DMS114 treated with DMSO at 0.1 percent for 48 hours (cell line): Measurements from ENCODE around the gene DAPK2.
"Not testable (repeated sequence)": the region's sequence is repeated elsewhere in the genome, so short reads cannot be mapped to it uniquely, and the experiment has no call there.

Experiments
- DNase-seq: peaks from one replicate; lab custom pipeline; 2025; ENCODE audit not compliant: unreplicated experiment; lab: John Stamatoyannopoulos, UW

Gene DAPK2

DNA sequence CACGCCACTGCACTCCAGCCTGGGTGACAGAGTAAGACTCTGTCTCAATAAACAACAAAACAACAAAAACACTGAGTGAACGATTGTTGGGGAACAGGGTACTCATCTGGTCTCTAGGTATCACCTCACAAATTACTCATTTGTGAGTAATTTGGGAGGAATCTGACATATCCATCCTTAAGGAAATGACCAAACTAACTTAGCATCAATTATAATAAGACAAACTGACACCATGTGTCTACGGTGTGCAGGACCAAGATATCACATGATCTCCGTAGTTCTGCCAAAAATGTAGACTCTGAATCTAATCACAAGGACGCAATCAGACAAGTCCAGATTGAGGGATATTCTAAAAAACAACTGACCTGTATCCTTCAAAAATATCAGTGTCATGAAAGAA lies 12.0 kb upstream of the DAPK2 start:
- DNase-seq, result no peak

DNA sequence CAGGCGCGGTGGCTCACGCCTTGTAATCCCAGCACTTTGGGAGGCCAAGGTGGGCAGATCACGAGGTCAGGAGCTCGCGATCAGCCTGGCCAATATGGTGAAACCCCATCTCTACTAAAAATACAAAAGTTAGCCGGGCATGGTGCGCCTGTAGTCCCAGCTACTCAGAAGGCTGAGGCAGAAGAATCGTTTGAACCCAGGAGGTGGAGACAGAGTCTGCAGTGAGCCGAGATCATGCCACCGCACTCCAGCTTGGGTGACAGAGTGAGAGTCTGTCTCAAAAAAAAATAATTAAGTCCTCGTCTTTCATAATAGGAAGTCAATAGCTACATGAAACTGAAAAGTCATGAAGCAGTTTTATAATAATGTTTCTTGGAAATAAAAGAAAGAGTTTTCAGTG lies 7.4 kb upstream of the DAPK2 start:
- DNase-seq, result not testable (repeated sequence)

DNA sequence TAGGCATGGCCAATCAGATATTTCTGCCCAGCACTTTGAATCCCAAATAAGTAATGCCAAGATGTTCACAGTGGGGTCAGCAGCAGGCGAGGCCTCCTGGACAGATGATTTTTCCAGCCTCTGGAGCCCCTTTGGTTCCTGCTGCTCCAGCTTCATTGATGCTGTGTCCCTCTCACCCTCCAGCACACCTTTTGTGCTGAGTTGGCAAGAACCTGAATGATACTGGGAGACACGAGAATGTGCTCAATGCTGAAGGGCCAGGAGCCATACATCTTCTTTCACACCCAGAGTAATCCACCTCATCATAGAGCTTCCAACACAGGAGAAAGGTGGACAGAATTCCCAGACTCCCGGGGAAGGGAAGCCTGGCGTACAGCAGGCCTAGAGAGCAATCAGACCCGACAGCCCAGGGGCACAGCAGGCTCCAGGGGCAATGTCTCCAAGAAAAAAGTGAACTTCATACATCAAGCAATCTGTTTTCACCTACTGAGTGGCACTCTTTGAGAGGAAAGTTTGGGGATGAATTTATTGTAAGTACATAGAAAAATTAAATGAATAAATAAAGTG lies 6.7 kb upstream of the DAPK2 start:
- no peak for DNase-seq

DNA sequence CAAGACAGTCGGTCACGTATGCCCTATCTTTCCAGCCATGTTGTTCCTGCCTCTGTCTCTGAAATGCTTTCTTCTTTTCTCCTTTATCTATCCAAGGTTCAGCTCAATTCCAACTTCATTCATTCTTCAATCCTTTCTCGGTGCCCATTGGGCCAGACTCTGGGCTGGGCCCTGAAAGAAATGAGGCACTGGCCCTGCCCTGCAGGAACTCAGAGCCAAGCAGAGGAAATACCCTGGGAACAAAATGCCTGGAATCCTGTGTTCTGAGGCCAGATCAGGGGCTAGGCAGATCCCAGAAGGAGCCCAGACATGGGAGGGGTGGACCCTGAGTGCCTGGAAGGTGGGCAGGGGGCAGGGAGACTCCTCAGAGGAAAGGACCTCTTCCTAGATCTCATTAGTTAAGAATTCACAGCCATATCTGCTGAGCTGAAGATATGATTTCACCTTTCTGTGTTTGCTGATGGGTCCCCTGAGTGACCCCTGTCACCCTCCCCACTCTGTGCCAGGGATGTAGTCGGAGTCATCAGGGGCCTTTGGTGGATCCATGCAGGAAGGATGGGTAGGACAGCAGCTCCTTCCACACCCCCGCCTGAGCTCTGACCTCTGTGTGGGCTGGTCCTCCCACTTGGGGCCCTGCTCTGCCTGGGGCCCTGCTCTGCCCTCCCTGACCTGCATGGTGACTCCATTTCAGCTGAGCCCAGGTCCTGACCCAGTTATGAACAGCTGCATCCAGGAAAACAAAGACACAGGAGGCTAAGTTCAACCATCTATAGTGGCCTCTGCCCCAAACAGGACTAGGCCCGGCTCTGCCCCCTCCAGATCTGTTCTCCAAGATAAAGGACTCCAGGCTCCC lies 5.3 kb upstream of the DAPK2 start:
- no peak for DNase-seq

DNA sequence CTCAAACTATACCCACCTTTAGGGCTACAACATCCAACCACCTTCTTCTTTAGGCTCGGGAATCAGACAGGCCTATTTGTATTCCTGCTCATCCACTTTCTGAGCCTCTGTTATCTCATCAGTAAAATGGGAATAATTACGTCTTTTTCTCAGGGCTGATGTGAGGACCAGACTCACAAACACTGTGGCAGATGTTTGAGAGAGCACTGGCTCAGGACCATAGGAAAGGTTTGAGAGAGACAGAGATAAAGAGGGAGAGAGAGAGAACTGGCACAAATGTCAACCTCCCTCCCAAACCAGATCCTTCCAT lies 4.8 kb upstream of the DAPK2 start:
- no peak for DNase-seq

DNA sequence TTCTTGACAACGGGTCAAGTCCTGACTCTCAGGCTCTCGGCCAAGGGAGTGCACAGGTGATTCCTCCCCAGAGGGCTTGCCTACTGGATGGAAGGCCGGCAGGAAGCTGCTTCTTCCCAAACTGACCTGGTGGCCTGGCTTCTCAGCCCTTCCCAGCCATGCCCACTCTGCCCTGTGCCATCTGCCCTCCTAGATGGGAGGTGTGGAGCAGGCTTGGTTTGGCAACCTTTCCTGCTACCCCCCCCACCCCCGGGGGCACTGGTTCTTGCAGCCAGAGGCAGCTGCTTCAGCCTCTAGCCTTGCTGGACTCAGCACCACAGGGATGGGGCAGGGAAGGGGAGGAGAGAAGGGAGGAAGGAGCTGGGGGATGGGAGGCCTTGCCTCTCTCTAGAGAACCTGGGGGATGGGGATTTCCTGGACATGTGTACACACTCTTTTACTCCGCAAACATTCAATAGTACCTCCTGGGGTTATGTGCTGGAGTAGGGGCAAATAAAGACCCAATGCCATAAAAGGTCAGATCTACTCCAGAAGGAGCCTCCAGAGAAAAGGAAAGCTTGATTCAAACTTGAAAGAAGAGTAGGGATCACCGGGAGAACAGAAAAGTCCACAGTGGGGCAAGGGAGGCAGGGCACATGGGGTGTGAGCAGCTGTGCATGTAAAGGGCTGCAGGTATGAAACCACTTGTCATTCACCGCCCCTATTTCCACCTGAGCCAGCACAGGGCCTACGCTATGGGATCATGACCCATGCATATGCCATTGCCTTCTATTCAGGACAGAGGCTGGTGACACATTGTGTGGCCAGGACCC lies 4.2 kb upstream of the DAPK2 start:
- no peak for DNase-seq

DNA sequence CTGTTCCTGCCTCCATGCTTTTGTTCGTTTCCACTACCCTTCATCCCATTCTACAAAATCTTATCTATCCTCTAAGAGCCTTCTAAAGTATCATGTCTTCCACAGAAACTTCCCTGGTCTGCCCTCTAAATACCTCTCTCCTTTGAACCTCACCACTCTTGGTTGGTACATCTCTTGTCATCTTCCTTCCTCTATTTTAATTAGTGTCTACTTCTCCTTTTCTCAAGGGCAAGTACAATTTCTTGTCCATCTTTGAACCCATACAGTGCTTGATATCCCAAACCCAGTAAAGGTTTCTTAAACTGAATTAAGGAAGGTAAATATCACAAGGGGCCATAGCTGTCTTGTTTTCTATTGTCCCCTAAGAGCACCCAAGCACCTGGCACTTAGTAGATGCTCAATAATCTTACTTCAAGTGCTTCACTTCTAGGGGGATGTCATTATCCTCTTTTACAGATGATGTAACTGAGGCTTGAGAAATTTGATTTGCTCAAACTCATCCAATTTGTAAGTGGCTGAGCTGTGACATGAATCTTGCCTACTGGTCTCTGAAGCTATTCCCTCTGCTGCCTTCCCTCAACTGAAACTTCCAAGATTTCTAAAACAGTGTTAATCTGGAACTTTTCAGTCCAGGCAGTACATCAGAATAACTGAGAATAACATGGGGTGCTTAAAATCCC lies 2.6 kb upstream of the DAPK2 start:
- DNase-seq, result no peak

DNA sequence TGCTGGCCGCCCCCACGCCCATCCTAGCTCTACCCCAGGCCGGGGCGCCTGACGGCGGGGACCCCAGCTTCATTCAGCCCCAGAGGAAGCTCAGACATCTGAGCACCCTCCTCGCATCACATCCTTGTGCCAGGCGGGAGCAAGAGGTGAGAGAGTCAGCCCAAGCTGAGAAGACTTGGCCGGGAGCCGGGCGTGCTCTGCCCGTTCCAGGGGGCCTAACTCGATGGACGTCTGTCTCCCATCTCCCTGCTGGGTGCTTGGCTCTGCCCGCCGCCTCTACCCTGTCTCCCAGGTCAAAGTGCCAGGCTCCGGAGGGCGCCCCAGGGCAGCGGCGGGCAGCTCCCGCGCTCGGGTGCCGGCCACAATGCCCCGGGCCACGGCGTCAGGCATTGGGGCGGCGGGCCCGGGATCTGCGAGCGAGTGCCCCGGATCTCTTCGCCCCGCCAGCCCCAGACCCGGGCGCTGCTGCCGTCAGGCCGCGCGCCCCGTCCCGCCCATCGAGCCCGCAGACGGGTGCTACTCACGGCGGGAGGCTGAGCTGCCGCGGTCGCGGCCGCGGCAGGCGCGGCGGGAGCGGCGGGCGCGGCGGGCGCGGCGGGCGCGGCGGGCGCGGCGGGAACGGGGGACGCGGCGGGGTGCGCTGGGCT lies 388 bp downstream of the DAPK2 start:
- no peak for DNase-seq

DNA sequence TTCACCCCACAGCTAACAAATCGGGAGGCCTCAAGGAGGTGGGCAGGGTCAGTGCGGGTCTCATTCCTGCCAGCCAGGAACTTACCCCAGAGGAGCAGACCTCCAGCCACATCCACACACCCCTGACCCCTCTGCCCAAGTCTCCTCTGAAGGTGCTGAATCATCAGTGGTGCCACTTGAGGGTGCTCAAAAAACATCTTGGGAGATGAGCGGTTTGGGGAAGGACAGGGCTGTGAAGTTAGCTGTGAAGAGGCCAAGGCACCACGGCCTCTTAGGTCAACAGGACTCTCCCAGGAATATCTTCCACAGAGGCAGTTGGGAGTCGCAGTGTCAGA lies 1.2 kb downstream of the DAPK2 start:
- DNase-seq, result no peak

DNA sequence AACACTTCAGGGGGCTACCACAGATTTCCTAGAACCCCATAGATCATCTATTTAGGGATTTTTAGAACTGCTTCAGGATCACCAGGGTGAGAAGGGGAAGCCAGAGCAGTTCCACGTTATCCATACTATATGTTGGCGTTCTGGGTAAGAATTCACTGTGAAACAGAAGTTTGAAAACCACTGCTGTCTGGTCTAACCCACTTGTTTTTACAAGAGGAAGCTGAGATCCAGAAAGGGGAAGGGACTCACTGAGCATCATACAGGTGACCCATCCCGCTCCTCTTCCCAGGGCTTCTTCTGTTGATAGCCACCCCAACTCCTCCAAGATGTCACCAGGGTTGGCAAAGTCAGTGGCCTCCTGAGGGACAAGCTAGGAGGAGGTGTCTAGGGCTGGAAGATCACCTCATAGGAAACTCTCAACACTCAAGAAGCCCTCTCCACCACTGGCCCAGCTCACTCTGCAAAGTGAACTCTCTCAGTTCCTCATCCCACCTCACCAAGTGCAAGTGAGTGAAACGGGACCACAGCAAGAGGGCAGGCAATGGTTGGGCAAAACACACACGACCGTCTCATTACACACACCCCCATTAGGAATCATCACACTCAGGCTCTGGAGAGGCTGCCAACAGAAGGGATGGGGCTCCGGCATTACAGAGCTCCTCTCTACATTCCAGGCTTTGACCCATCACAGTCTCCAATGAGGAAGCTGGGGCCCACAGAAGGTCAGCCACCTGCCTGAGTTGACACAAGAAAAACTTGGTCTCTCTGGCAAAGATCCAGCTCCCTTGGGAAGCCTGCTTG lies 1.8 kb downstream of the DAPK2 start:
- no peak for DNase-seq

DNA sequence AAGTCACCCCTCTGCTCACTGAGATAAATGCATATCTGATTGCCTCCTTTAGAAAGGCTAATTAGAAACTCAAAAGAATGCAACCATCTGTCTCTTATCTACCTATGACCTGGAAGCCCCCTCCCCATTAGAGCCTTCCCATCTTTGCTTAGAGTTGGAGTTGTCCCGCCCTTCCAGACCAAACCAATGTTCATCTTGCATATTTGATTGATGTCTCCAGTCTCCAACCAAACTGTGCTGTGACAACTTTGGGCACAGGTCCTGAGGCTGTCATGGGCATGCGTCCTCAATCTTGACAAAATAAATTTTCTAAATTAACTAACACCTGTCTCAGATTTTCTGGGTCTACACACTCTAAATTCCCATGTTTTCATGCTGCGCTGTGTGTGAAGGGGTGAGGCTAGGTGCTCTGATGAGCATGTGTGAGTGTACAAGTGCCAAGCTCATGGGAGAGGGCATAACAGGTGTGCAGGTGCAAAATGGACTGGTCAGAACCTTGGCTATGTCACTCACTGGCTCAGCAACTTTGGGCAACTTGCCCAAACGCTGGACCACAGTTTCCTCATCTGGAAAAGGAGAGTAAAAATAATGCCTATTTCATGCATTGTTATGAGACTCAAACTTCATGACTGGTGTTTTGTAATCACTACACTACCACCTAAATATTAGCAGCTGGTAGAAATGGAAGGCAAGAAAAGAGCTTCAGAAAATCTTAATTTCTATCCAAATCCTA lies 7.2 kb downstream of the DAPK2 start:
- DNase-seq, result no peak

DNA sequence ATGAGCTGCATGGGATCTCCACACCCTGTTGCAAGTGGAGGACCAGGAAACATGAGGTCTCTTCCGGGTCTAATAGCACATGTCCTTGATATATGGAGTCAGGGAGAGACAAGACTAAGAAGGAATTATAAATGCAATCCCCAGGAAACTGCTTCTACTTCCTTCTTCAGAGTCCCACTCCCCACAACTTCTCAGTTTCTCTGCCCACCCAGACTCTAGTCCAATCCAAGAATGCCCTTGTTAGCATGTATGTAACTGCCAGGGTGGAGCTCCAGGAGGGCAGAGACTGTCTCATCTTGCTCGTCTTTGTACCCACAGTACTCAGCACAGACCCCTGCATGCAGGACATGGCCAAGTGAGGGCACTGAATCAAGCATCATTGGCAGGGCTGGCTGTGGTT lies 8.3 kb downstream of the DAPK2 start:
- DNase-seq, result no peak

DNA sequence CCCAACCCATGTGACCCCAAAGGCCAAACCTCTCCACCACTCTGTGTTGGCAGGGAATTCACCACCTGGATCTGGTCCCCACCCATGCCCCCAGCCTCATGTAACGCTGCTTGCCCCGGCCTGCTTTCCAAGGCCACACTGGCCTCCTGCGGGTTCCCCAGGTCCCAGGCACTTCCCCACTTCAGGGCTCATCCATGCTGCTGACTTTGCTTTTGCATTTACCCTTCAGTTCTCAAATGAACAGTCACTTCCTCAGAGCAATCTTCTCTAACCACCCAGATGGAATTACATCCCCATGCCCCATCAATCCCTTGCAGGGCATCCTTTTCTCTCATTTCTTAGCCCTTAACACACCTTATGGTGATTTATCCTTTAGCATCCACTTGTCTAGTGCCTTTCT lies 9.2 kb downstream of the DAPK2 start:
- no peak for DNase-seq

DNA sequence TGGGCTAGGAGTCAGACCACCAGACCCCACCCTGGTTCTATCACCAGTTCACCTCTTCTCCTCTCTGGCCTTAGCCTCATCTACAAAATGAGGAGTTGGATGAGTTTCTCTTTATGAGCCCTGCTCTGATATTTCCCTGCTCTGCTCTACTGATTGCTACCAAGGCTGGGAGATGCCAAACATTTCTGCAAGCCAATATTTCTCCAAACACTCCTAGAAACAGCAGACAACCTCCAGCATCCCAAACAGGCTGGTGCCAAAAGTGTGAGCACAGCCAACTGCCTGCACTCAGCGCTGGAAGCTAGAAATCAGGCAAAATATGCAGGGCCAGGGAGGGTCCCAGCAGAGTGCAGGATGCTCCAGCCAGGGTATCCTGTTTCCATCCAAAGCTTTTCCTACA lies 10.8 kb downstream of the DAPK2 start:
- DNase-seq, result no peak

DNA sequence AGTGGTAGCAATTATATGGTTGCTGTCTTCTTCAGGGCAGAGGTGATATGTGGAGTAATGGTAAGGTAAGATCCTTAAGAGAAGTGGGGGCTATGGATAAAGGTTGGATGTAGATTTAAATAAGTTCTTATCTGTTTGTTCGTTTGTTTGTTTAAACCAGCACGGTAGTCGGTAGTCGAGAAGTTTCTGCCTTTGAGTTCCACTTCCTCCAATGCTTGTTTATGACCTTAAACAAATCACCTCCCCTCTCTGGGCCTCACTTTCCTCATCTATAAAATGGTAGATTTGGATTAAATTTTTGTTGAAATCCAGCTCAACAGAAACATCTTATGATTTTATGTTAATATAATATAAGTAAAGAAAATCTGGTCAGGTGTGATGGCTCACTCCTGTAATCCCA lies 11.8 kb downstream of the DAPK2 start:
- no peak for DNase-seq

DNA sequence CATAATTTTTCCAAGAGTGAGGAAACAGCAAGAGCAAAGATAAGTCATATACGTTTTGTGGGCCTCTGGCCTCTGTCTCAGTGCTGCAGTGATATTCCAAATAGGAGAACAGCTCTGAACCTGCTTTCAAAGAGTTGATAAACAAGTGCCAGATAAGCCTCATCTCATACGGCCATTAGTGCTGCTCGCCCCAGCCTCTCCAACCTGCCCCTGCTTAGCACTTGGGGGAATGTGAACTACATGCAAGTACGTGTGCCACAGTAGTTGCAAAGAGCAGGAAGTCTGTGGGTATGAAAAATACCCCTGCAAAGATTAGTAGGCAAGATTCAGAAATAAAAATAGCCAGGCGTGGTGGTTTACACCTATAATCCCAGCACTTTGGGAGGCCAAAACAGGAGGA lies 14.0 kb downstream of the DAPK2 start:
- DNase-seq, result no peak

DNA sequence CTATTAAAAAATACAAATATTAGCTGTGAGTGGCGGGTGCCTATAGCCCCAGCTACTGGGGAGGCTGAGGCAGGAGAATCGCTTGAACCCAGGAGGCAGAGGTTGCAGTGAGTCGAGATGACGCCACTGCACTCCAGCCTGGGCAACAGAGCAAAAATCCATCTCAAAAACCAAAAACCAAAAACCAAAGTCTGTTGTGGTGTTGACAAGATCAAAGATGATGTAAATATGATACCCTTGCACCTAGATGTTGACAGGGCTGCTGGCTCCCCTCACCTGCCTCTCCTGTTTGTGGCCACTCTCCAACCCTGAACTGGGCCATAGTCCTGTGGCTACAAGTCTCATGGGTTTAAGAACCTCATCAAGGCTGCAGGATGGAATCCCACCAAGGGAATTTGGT lies 16.2 kb downstream of the DAPK2 start:
- no peak for DNase-seq

DNA sequence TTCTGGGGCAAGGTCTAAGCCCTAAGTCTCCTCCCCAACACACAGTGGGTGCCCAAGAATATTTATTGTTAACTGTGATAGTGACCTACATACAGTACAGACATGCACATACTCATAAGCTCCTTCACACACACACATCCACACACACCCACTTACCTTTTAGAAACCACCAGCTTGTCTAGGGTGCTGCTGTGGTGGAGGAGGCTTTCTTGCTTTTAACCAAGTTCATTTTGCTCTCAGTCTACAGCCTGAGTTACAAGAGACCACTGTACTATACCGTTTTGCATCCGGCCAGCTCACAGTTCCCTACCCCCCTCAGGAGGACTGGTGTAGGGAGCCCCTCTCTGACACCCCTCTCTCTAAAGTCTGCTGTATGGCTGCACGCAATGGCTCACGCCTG lies 16.7 kb downstream of the DAPK2 start:
- no peak for DNase-seq

DNA sequence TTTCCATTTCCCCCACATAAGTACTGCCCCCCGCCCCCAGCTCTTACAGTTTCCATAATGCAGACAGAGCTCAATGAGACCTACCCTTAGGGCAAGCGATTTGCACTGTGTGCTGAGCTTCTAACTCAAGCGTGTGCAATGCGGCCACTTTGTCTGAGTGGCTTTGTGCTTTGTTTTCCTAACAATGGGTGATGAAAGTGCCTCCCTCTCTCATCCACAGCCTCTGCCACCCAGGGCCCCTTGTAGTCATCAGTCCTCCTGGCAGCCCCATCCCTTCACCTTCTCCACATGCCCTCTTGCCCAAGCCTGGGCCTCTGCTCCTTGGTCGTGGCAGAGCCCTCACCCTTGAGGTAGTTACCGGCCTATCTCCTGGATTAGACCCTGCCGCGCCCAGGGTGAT lies 17.2 kb downstream of the DAPK2 start:
- no peak for DNase-seq

DNA sequence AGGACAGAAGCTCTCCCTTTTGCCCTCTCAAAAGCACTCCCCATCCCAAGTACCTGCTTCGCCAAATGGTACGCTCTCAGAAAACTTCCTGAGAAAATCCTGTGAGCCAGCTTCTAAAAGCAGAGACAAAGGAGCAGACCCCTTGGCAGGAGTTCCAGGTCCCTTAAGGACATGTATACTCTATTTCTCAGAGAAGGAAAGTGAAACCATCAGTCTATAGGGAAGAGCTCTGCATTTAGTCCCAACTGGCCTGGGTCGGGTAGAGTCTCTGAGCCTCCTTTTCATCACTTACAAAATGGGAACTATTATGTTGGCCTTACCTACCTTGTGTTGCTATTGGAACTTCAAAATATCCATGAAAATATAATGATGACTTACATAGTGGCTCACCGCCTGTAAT lies 19.7 kb downstream of the DAPK2 start:
- no peak for DNase-seq
